Endothelial cell of umbilical vein (primary cell): ENCODE results near the gene CACNA1C. TPM values are rescaled to one million over a fixed set of nuclear protein-coding genes. Genes with fewer than 3 reads are reported as not detected.

Experiments used
- BruUV-seq: library from RNA; stranded (reverse); fragments of 400-500 nt; replicated peaks from 2 replicates; lab custom pipeline; 2021; lab: Mats Ljungman, UMichigan
- CTCF ChIA-PET: fragments of 300-600, 350-600 bp; sonication (Branson Sonifier 250); formaldehyde crosslinking; loops from one replicate; lab custom pipeline; 2021; ENCODE audit warnings: antibody characterized with exemption, inconsistent platforms; lab: Charles Lee
- POLR2A ChIA-PET: fragments of 300-600, 350-600 bp; sonication (Branson Sonifier 250); formaldehyde crosslinking; loops from one replicate; lab custom pipeline; 2021; ENCODE audit warnings: antibody characterized with exemption, inconsistent platforms; lab: Charles Lee
- DNase-seq: peaks from one replicate; pipeline ENCODE4 v3.0.0-alpha.2; 2011; ENCODE audit warnings: low read depth, low spot score
- FAIRE-seq: peaks from 2 replicates; lab custom pipeline; 2011; peaks lifted over from hg19 to GRCh38; lab: Jason Lieb, UNC
- H2AFZ ChIP-seq: 2 replicates; pipeline ENCODE4 v1.6.0; 2012; ENCODE audit warnings: low read depth, low read length, control low read depth, inconsistent platforms
- H3K27ac ChIP-seq: 2 replicates; pipeline ENCODE4 v1.5.1; 2011; ENCODE audit warnings: low read depth, mild to moderate bottlenecking, control low read depth, low read length, moderate library complexity; ENCODE audit not compliant: insufficient read depth
- H3K27me3 ChIP-seq, 2 experiments: 2 replicates each; pipeline versions ENCODE4 v1.6.0 to v1.6.1; 2011; ENCODE audit warnings: low read length in 2 of 2, mixed read lengths in 1 of 2; ENCODE audit not compliant: control insufficient read depth in 2 of 2, insufficient read depth in 2 of 2
- H3K36me3 ChIP-seq, 2 experiments: 2 replicates in 1 of 2; 3 replicates in 1 of 2; pipeline ENCODE4 v1.5.1; 2011; ENCODE audit warnings: low read length in 2 of 2, mild to moderate bottlenecking in 1 of 2, moderate library complexity in 1 of 2; ENCODE audit not compliant: control insufficient read depth in 2 of 2, insufficient read depth in 2 of 2; ENCODE audit errors: extremely low read depth in 1 of 2
- H3K4me1 ChIP-seq: 3 replicates; pipeline ENCODE4 v1.5.1; 2011; ENCODE audit warnings: mild to moderate bottlenecking, low read length; ENCODE audit not compliant: control insufficient read depth, insufficient read depth; ENCODE audit errors: extremely low read depth
- H3K4me2 ChIP-seq: 2 replicates; pipeline ENCODE4 v1.6.1; 2011; ENCODE audit warnings: low read length, control low read depth, mixed read lengths; ENCODE audit not compliant: insufficient read depth
- H3K4me3 ChIP-seq, 3 experiments: fragments of 200-600 bp in 1 of 3; sonication (generic), shearing (Covaris generic) in 1 of 3; replicated peaks in 1 of 3; 2 replicates each; pipeline ENCODE4 v1.5.1; 2011 to 2016; ENCODE audit warnings: control low read depth in 3 of 3, low read length in 3 of 3, mild to moderate bottlenecking in 2 of 3, inconsistent platforms in 1 of 3, low read depth in 1 of 3, moderate library complexity in 1 of 3; ENCODE audit not compliant: insufficient read depth in 1 of 3
- H3K79me2 ChIP-seq: 2 replicates; pipeline ENCODE4 v1.6.0; 2012; ENCODE audit warnings: low read length, inconsistent platforms; ENCODE audit not compliant: control insufficient read depth, insufficient read depth
- H3K9ac ChIP-seq: replicated peaks from 2 replicates; pipeline ENCODE3; 2011; ENCODE audit warnings: low read length, control low read depth; ENCODE audit not compliant: insufficient read depth; ENCODE audit errors: extremely low read depth
- H3K9me1 ChIP-seq: replicated peaks from 3 replicates; pipeline ENCODE4 v1.6.0; 2011; ENCODE audit warnings: mild to moderate bottlenecking, low read length; ENCODE audit not compliant: control insufficient read depth, insufficient read depth; ENCODE audit errors: extremely low read depth
- H3K9me3 ChIP-seq: replicated peaks from 2 replicates; pipeline ENCODE4 v1.5.1; 2012; ENCODE audit warnings: low read length, inconsistent platforms; ENCODE audit not compliant: control insufficient read depth, insufficient read depth
- H4K20me1 ChIP-seq: replicated peaks from 2 replicates; pipeline ENCODE3; 2011; ENCODE audit warnings: mild to moderate bottlenecking, low read length; ENCODE audit not compliant: control insufficient read depth, insufficient read depth; ENCODE audit errors: extremely low read depth
- EZH2 ChIP-seq: IDR thresholded peaks from 2 replicates; pipeline ENCODE4 v1.6.1; 2012; ENCODE audit warnings: borderline replicate concordance, low read depth, mild to moderate bottlenecking, moderate library complexity, low read length, inconsistent platforms; ENCODE audit not compliant: severe bottlenecking
- FOS ChIP-seq: IDR thresholded peaks from 2 replicates; pipeline ENCODE4 v1.6.1; 2011; ENCODE audit warnings: mild to moderate bottlenecking, low read length, moderate library complexity, borderline replicate concordance; ENCODE audit not compliant: insufficient read depth
- GATA2 ChIP-seq: IDR thresholded peaks from 2 replicates; pipeline ENCODE4 v1.7.0; 2011; ENCODE audit warnings: low read depth, mild to moderate bottlenecking, moderate library complexity, mixed read lengths, low read length; ENCODE audit not compliant: insufficient read length, insufficient read depth
- JUN ChIP-seq: IDR thresholded peaks from 2 replicates; pipeline ENCODE4 v1.6.1; 2011; ENCODE audit warnings: borderline replicate concordance, low read depth; ENCODE audit not compliant: insufficient read length, insufficient read depth
- MYC ChIP-seq: IDR thresholded peaks from one replicate; pipeline ENCODE4 v1.6.1; 2011; ENCODE audit warnings: mild to moderate bottlenecking, low read depth, low read length
- POLR2A ChIP-seq: IDR thresholded peaks from 2 replicates; pipeline ENCODE4 v1.6.1; 2012; ENCODE audit warnings: low read depth, mild to moderate bottlenecking, control low read depth, low read length
- POLR2AphosphoS5 ChIP-seq: IDR thresholded peaks from 2 replicates; pipeline ENCODE4 v1.6.1; 2012; ENCODE audit warnings: low read depth, mild to moderate bottlenecking, control low read depth, low read length, moderate library complexity; ENCODE audit not compliant: insufficient read depth
- dilution Hi-C: fragments of 300-500 bp; cut with MboI; formaldehyde crosslinking; loops from one replicate; pipeline ENCODE4 v1.15.0; 2019; ENCODE audit warnings: low sequenced_read_pairs; ENCODE audit not compliant: extremely low pct_ligation_motif_present
- intact Hi-C: fragments of 100-400 bp; cut with micrococcal nuclease; formaldehyde crosslinking; loops from one replicate; pipeline ENCODE4 v1.10.0; 2022
- polyA plus RNA-seq, 4 experiments: library from polyadenylated mRNA; depleted of rRNA in 3 of 4; stranded (reverse) in 3 of 4; unstranded in 1 of 4; fragments of >200 nt; gene quantifications; 2 replicates each; pipeline versions ENCODE4 v1.2.1 to v1.2.3, GENCODE V29; 2011 to 2012; ENCODE audit warnings: missing spikeins in 1 of 4
- total RNA-seq: library from RNA; stranded (reverse); gene quantifications from 2 replicates; pipeline ENCODE4 v1.2.3, GENCODE V29; 2021
- TF ChIP-seq, protein P1 (sequence below): IDR thresholded peaks from 2 replicates; pipeline ENCODE4 v1.6.1; 2011; ENCODE audit not compliant: insufficient read depth, insufficient read length
- TF ChIP-seq, protein P2 (sequence below), 2 donors: IDR thresholded peaks; 1 replicate in 1 of 2; 2 replicates in 1 of 2; pipeline ENCODE4 v1.5.1; 2011; ENCODE audit warnings: low read length in 2 of 2, mild to moderate bottlenecking in 2 of 2, moderate library complexity in 2 of 2, control low read depth in 1 of 2, inconsistent platforms in 1 of 2, low read depth in 1 of 2; ENCODE audit not compliant: insufficient read depth in 1 of 2; ENCODE audit errors: extremely low read depth in 1 of 2

CACNA1C gene
- total and polyA plus RNA-seq, 2 donors (not counting 3 experiments of a cell fraction or from before 2014, with no cell fraction given): not detected

DNA sequence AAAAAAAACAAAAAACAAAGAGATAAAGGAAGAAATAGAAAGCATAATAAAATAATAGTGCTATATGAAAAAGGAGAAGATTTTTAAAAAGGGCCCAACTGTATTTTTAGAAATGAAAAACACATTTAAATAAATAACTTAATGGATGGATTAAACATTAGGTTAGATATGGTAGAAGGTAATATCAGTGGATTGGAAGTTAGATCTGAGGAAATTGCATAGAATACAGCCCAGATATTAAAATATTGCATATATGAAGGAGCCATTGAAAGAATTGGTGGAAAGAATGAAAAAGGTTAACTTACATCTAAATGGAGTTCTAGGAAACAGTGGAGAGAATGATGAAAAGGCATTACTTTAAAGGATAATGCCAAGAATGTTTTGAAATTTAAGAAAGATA lies 27.8 kb downstream of the CACNA1C start:
- Histone ChIP-seq H3K9ac (no peak overlapping the region), H3K27ac (no peak overlapping the region), H3K27me3 (no peaks in the 10 kb centered on the region), H2AFZ (no peak overlapping the region), H3K36me3 (no peaks in the 10 kb centered on the region), H3K79me2 (no peaks in the 10 kb centered on the region), H3K9me3 (no peaks in the 10 kb centered on the region), H4K20me1 (no peaks in the 10 kb centered on the region), H3K4me1 (no peaks in the 10 kb centered on the region), H3K4me3 (no peak overlapping the region), H3K4me2 (no peak overlapping the region), H3K9me1 (no peaks in the 10 kb centered on the region)
- dilution Hi-C loops: no loop called here
- no TSS peak for BruUV-seq
- ChIA-PET POLR2A (no interaction called here), CTCF (no interaction called here)
- intact Hi-C loops: no loop called here
- no peak for FAIRE-seq
- no peak for DNase-seq
- TF ChIP-seq, protein P1, sequence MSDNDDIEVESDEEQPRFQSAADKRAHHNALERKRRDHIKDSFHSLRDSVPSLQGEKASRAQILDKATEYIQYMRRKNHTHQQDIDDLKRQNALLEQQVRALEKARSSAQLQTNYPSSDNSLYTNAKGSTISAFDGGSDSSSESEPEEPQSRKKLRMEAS: no peak
- TF ChIP-seq FOS (no peak), POLR2AphosphoS5 (no peak), POLR2A (no peak), MYC (no peak), GATA2 (no peak), EZH2 (no peak), JUN (no peak)
- TF ChIP-seq, protein P2, sequence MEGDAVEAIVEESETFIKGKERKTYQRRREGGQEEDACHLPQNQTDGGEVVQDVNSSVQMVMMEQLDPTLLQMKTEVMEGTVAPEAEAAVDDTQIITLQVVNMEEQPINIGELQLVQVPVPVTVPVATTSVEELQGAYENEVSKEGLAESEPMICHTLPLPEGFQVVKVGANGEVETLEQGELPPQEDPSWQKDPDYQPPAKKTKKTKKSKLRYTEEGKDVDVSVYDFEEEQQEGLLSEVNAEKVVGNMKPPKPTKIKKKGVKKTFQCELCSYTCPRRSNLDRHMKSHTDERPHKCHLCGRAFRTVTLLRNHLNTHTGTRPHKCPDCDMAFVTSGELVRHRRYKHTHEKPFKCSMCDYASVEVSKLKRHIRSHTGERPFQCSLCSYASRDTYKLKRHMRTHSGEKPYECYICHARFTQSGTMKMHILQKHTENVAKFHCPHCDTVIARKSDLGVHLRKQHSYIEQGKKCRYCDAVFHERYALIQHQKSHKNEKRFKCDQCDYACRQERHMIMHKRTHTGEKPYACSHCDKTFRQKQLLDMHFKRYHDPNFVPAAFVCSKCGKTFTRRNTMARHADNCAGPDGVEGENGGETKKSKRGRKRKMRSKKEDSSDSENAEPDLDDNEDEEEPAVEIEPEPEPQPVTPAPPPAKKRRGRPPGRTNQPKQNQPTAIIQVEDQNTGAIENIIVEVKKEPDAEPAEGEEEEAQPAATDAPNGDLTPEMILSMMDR (IDR thresholded peaks at IDR 0.05; ENCODE audit: extremely low read depth in 1 of 2, insufficient read depth in 1 of 2, low read depth in 1 of 2, low read length in 2 of 2): no peak
